NCI-H1694 (cell line): ENCODE data around the gene STX5.
A peak's percentile ranks its signal among the peaks of the same experiment; 100 is the strongest.
"Not testable (repeated sequence)": the region's sequence is repeated elsewhere in the genome, so short reads cannot be mapped to it uniquely, and the experiment has no call there.

Experiments
- DNase-seq: peaks from one replicate; lab custom pipeline; 2025; lab: John Stamatoyannopoulos, UW

The STX5 gene

GRCh38 chr11:62786318-62787004 lies 45.4 kb downstream of the STX5 start:
- DNase-seq = peak; percentile 31

DNA sequence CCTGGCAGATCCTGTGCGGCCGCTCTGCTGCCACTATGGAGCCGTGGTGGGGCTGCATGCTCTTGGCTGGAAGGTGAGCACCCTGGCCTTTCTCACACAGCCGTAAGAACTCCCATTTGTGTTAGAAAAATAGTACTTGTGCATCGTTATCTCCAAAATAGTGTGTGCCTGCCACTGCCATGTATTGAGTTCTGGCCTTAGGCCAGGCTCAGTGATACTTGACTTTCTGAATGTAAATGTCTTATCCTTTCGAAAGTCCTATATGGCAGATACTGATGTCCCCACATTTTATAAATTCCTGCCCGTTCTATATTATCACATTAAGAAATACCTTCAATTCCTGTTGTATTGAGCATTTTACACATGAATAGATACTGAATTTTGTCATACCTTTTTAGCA lies 49.1 kb downstream of the STX5 start:
- no peak for DNase-seq

DNA sequence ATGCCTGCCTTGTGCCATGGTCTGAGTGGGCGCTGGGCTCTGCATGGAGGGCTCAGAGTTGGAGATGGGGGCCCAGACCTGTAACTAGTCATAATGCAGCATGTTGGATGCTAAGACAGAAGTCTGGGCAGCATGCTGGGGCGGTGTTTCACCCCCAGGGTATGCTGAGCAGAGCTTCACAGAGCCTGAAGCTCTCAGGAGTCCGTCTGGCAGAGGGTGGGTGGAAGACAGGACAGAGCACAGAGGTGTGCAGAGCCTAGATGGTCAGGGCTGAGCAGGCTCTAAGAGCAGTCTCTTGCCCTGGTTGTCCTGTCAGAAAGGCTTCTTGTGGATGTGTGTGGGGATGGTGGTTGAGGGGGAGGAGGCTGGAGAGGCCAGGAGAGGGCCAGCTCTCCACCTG lies 53.4 kb downstream of the STX5 start:
- DNase-seq = no peak

GRCh38 chr11:62777389-62777788 lies 54.5 kb downstream of the STX5 start:
- DNase-seq = no peak

- DNase-seq = no peak
These were observed 56.2 kb downstream of the STX5 start for GRCh38 chr11:62775646-62776045.

DNA sequence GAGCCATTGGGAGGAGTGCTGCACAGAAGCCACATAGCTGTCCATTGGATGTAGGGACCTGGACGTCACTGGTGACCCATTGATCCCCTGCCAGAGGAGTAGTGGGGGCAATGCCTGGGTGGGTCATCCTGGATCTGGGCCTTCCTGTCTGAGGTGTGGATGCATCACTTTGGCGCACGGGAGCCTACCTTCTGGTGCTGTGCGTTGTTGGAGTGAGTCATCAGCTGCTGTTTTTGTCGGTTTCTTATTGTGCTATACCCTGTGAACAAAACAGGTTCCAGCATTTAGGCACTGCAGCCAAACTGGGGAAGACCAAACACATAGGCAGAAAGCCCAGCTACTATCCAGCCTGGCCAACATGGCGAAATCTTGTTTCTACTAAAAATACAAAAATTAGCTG lies 57.4 kb downstream of the STX5 start:
- no peak for DNase-seq

DNA sequence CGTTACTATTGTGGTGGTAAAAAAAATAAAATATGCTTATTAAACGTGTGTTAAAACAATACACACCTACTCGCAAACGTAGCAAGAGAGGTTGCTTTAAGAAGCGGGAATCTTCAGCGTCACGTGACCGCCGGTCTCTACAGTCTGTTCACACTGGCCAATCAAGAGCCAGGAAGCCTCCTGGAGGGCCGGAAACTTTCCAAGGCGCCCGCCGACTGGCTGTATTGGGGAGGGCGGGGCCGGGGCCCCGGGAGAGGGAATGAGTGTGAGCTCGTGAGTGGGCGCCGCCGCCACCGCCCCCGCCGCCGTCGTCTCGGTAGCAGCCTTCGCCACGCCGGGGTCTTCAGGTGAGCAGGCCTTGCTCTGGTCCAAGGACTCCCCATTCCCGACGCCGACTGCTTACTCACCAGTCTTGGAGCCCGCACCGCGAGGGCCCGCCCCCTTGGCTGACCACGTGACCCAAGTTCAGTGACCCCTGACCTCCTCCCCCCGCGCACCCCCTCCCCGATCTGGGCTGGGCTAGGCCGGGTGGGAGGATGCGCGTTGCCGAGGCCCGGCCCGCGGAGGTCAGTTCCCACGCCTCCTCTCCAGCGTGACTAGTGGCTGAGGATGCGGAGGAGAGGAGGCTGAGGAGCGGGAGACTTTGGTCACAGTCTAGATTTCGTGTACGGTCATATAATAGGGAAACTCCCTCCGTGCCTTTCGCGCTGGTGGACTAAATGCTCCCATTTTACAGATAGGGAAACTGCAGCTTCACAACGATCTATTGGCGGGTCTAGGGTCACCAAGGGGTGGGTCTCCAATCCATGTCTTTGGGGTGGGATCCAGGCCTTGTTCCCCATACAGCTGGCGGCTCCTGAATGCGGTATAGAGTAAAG lies 60.5 kb downstream of the STX5 start, which contains the start of gene TAF6L:
Gene TAF6L, plus strand, starts transcription at position 253 of the 878 bp plus-strand sequence. CDS start 4,388 bp downstream, outside the sequence.
- DNase-seq = peak; percentile 95

- no peak for DNase-seq
These were observed 61.1 kb downstream of the STX5 start for GRCh38 chr11:62770778-62771143.

DNA sequence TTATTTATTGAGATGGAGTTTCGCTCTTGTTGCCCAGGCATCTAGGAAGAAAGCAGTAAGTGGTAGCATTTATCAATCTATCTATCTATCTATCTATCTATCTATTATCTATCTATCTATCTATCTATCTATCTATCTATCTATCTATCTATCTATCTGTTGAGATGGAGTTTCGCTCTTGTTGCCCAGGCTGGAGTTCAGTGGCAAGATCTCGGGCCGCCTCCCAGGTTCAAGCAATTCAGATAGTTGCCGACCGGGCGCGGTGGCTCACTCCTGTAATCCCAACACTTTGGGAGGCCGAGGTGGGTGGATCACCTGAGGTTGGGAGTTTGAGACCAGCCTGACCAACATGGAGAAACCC lies 71.0 kb downstream of the STX5 start:
- not testable (repeated sequence) for DNase-seq

GRCh38 chr11:62757846-62758788 lies 73.7 kb downstream of the STX5 start:
- DNase-seq = no peak
